Measurements from ENCODE around the gene AUP1. TPM values are rescaled to one million over a fixed set of nuclear protein-coding genes. Genes with fewer than 3 reads are reported as not detected.

Gene AUP1
- total RNA-seq, 8 experiments from 2014 or later, result 43.1 to 121 (median 74.7) TPM

GRCh38 chr2:74538881-74539339 lies 9.4 kb upstream of the AUP1 start:
- no peaks in the 10 kb centered on the region for H3K4me1 ChIP-seq (replicated peaks in 1 of 2)
- H3K27ac ChIP-seq, result no peak overlapping the region
- ATAC-seq (replicated peaks in 6 of 8), result no peak
- in situ Hi-C loops (cut with MboI; ENCODE audit: low pct_unique_long_range_greater_than_20kb in 2 of 9, low sequenced_read_pairs in 9 of 9, unreplicated experiment in 9 of 9), result no loop called here
- no peak overlapping the region for H3K4me3 ChIP-seq
- 65 to 100% (median 89%) methylated on average over 1 to 6 of the region's 7 CpGs; no CpG with 5 or more reads in 4 of the 10 experiments for WGBS, 10 experiments

GRCh38 chr2:74537140-74537539 lies 7.6 kb upstream of the AUP1 start:
- in situ Hi-C loops (cut with MboI; ENCODE audit: low pct_unique_long_range_greater_than_20kb in 2 of 9, low sequenced_read_pairs in 9 of 9, unreplicated experiment in 9 of 9), result no loop called here

GRCh38 chr2:74536166-74536950 lies 6.9 kb upstream of the AUP1 start:
- 86 to 100% (median 95%) methylated on average over 2 to 12 of the region's 23 CpGs; no CpG with 5 or more reads in 6 of the 10 experiments for WGBS, 10 experiments
- no peak for ATAC-seq (replicated peaks in 6 of 8)
- no peak overlapping the region for H3K4me3 ChIP-seq
- in situ Hi-C loops (cut with MboI; ENCODE audit: low pct_unique_long_range_greater_than_20kb in 2 of 9, low sequenced_read_pairs in 9 of 9, unreplicated experiment in 9 of 9), result no loop called here
- peaks cover under 1 to 5% of the 10 kb centered on the region in 2 donors for H3K4me1 ChIP-seq (replicated peaks in 1 of 2)
- no peak overlapping the region for H3K27ac ChIP-seq

More at GRCh38 chr2:74537140-74537539, 7.6 kb upstream of the AUP1 start:
- WGBS, 10 experiments, result 28 to 83% (median 68%) methylated on average over 1 to 3 of the region's 4 CpGs; no CpG with 5 or more reads in 2 of the 10 experiments
- no peaks in the 10 kb centered on the region for H3K4me1 ChIP-seq (replicated peaks in 1 of 2)
- H3K27ac ChIP-seq, result no peak overlapping the region
- peak in 2 of 8 experiments; percentile 52 to 69 for ATAC-seq (replicated peaks in 6 of 8)
- no peak overlapping the region for H3K4me3 ChIP-seq

GRCh38 chr2:74535440-74535965 lies 6.0 kb upstream of the AUP1 start:
- Histone ChIP-seq H3K27ac (no peak overlapping the region), H3K4me3 (no peak overlapping the region), H3K4me1 (replicated peaks in 1 of 2) (peaks cover 7 to 11% of the 10 kb centered on the region in 2 donors)
- ATAC-seq (replicated peaks in 6 of 8), result no peak
- whole genome bisulfite sequencing, 10 experiments, result no CpG with 5 or more reads among the region's 10 CpGs
- in situ Hi-C loops (cut with MboI; ENCODE audit: low pct_unique_long_range_greater_than_20kb in 2 of 9, low sequenced_read_pairs in 9 of 9, unreplicated experiment in 9 of 9), result no loop called here

- in situ Hi-C loops (cut with MboI; ENCODE audit: low pct_unique_long_range_greater_than_20kb in 2 of 9, low sequenced_read_pairs in 9 of 9, unreplicated experiment in 9 of 9), result no loop called here
These were observed 4.9 kb upstream of the AUP1 start for GRCh38 chr2:74534411-74534810.

GRCh38 chr2:74533464-74533863 lies 4.0 kb upstream of the AUP1 start:
- WGBS, 10 experiments, result 73 to 100% (median 100%) methylated on average over 1 to 4 of the region's 4 CpGs; no CpG with 5 or more reads in 1 of the 10 experiments
- no peak overlapping the region for H3K27ac ChIP-seq
- ATAC-seq (replicated peaks in 6 of 8), result no peak
- no peak overlapping the region for H3K4me3 ChIP-seq
- in situ Hi-C loops (cut with MboI; ENCODE audit: low pct_unique_long_range_greater_than_20kb in 2 of 9, low sequenced_read_pairs in 9 of 9, unreplicated experiment in 9 of 9), result no loop called here
- peaks cover 10 to 14% of the 10 kb centered on the region in 2 donors for H3K4me1 ChIP-seq (replicated peaks in 1 of 2)

More at GRCh38 chr2:74534411-74534810, 4.9 kb upstream of the AUP1 start:
- H3K4me1 ChIP-seq (replicated peaks in 1 of 2), result peaks cover 7 to 11% of the 10 kb centered on the region in 2 donors
- no peak for ATAC-seq (replicated peaks in 6 of 8)
- WGBS, 10 experiments, result 96 to 100% (median 100%) methylated on average over 2 to 5 of the region's 12 CpGs; no CpG with 5 or more reads in 6 of the 10 experiments
- H3K27ac ChIP-seq, result no peak overlapping the region
- H3K4me3 ChIP-seq, result no peak overlapping the region

GRCh38 chr2:74532222-74532621 lies 2.7 kb upstream of the AUP1 start:
- peaks cover 13 to 17% of the 10 kb centered on the region in 2 donors for H3K4me1 ChIP-seq (replicated peaks in 1 of 2)
- H3K4me3 ChIP-seq, result peak overlapping the region in 1 of 5 donors; percentile 10
- no peak for ATAC-seq (replicated peaks in 6 of 8)
- in situ Hi-C loops (cut with MboI; ENCODE audit: low pct_unique_long_range_greater_than_20kb in 2 of 9, low sequenced_read_pairs in 9 of 9, unreplicated experiment in 9 of 9), result no loop called here
- no peak overlapping the region for H3K27ac ChIP-seq

GRCh38 chr2:74531666-74532065 lies 2.2 kb upstream of the AUP1 start:
- H3K27ac ChIP-seq, result no peak overlapping the region
- in situ Hi-C loops (cut with MboI; ENCODE audit: low pct_unique_long_range_greater_than_20kb in 2 of 9, low sequenced_read_pairs in 9 of 9, unreplicated experiment in 9 of 9), result no loop called here
- no peak for ATAC-seq (replicated peaks in 6 of 8)
- WGBS, 10 experiments, result 78 to 100% (median 95%) methylated on average over 1 to 5 of the region's 7 CpGs; no CpG with 5 or more reads in 3 of the 10 experiments
- H3K4me3 ChIP-seq, result no peak overlapping the region
- peaks cover 13 to 17% of the 10 kb centered on the region in 2 donors for H3K4me1 ChIP-seq (replicated peaks in 1 of 2)

- Histone ChIP-seq H3K4me1 (replicated peaks in 1 of 2) (peaks cover 13 to 17% of the 10 kb centered on the region in 2 donors), H3K4me3 (peak overlapping the region; percentile 69 to 96 (median 91)), H3K27ac (peak overlapping the region; percentile 37 to 40)
- WGBS, 10 experiments, result 0 to 40% (median 5%) methylated on average over 1 to 7 of the region's 54 CpGs; no CpG with 5 or more reads in 1 of the 10 experiments
- ATAC-seq (replicated peaks in 6 of 8), result peak; percentile 3 to 30 (median 14)
- in situ Hi-C loops (cut with MboI; ENCODE audit: low pct_unique_long_range_greater_than_20kb in 2 of 9, low sequenced_read_pairs in 9 of 9, unreplicated experiment in 9 of 9), result no loop called here
These were observed 1.0 kb upstream of the AUP1 start for GRCh38 chr2:74530239-74531187.

- WGBS, 10 experiments, result 0 to 67% (median 33%) methylated on average over 1 to 9 of the region's 29 CpGs; no CpG with 5 or more reads in 3 of the 10 experiments
- H3K27ac ChIP-seq, result peak overlapping the region; percentile 67 to 86
These were observed 728 bp downstream of the AUP1 start for GRCh38 chr2:74528600-74529356.

GRCh38 chr2:74527741-74528140 lies 1.8 kb downstream of the AUP1 start:
- Histone ChIP-seq H3K27ac (no peak overlapping the region), H3K4me1 (replicated peaks in 1 of 2) (peaks cover 13 to 17% of the 10 kb centered on the region in 2 donors), H3K4me3 (no peak overlapping the region)
- in situ Hi-C loops (cut with MboI; ENCODE audit: low pct_unique_long_range_greater_than_20kb in 2 of 9, low sequenced_read_pairs in 9 of 9, unreplicated experiment in 9 of 9), result no loop called here
- WGBS, 10 experiments, result 60 to 100% (median 100%) methylated on average over 1 to 6 of the region's 9 CpGs; no CpG with 5 or more reads in 4 of the 10 experiments
- no peak for ATAC-seq (replicated peaks in 6 of 8)

More at GRCh38 chr2:74528600-74529356, 728 bp downstream of the AUP1 start:
- ATAC-seq (replicated peaks in 6 of 8), result no peak
- Histone ChIP-seq H3K4me3 (peak overlapping the region; percentile 69 to 96 (median 91)), H3K4me1 (replicated peaks in 1 of 2) (peaks cover 13 to 17% of the 10 kb centered on the region in 2 donors)
- in situ Hi-C loops (cut with MboI; ENCODE audit: low pct_unique_long_range_greater_than_20kb in 2 of 9, low sequenced_read_pairs in 9 of 9, unreplicated experiment in 9 of 9), result no loop called here

- in situ Hi-C loops (cut with MboI; ENCODE audit: low pct_unique_long_range_greater_than_20kb in 2 of 9, low sequenced_read_pairs in 9 of 9, unreplicated experiment in 9 of 9), result no loop called here
- peaks cover 13 to 15% of the 10 kb centered on the region in 2 donors for H3K4me1 ChIP-seq (replicated peaks in 1 of 2)
- 82 to 100% (median 97%) methylated on average over 1 to 6 of the region's 11 CpGs; no CpG with 5 or more reads in 2 of the 10 experiments for WGBS, 10 experiments
- no peak overlapping the region for H3K4me3 ChIP-seq
- no peak for ATAC-seq (replicated peaks in 6 of 8)
- H3K27ac ChIP-seq, result no peak overlapping the region
These were observed 2.8 kb downstream of the AUP1 start for GRCh38 chr2:74526649-74527230.
